HEK293 (cell line): ENCODE results near the gene BMAL1.

Experiments
- CTCF ChIP-seq: fragments of 450-650 bp; formaldehyde crosslinking; IDR thresholded peaks from 2 replicates; pipeline ENCODE4 v1.5.1; 2016; ENCODE audit warnings: missing biosample characterization, missing genetic modification characterization
- IKZF3 ChIP-seq: fragments of 450-650 bp; IDR thresholded peaks from 2 replicates; pipeline ENCODE4 v1.5.0; 2018; ENCODE audit warnings: missing biosample characterization, mild to moderate bottlenecking, missing genetic modification characterization, moderate library complexity
- ZNF10 ChIP-seq: fragments of 450-650 bp; formaldehyde crosslinking; IDR thresholded peaks from 2 replicates; pipeline ENCODE4 v1.5.1; 2017; ENCODE audit warnings: missing biosample characterization, missing genetic modification characterization
- ZNF184 ChIP-seq: fragments of 450-650 bp; IDR thresholded peaks from 2 replicates; pipeline ENCODE4 v1.5.1; 2018; ENCODE audit warnings: missing biosample characterization, mild to moderate bottlenecking, missing genetic modification characterization
- ZNF274 ChIP-seq, 2 experiments: fragments of 200-500 bp in 1 of 2; fragments of 450-650 bp in 1 of 2; sonication (Bioruptor generic) in 1 of 2; formaldehyde crosslinking in 1 of 2; IDR thresholded peaks; 2 replicates each; pipeline versions ENCODE4 v1.5.1 to v1.6.1; 2014 to 2016; ENCODE audit warnings: borderline replicate concordance in 1 of 2, inconsistent platforms in 1 of 2, low read length in 1 of 2, missing biosample characterization in 1 of 2, missing genetic modification characterization in 1 of 2
- ZNF561 ChIP-seq: fragments of 450-650 bp; IDR thresholded peaks from 2 replicates; pipeline ENCODE4 v1.5.1; 2018; ENCODE audit warnings: missing biosample characterization, missing genetic modification characterization, borderline replicate concordance

DNA sequence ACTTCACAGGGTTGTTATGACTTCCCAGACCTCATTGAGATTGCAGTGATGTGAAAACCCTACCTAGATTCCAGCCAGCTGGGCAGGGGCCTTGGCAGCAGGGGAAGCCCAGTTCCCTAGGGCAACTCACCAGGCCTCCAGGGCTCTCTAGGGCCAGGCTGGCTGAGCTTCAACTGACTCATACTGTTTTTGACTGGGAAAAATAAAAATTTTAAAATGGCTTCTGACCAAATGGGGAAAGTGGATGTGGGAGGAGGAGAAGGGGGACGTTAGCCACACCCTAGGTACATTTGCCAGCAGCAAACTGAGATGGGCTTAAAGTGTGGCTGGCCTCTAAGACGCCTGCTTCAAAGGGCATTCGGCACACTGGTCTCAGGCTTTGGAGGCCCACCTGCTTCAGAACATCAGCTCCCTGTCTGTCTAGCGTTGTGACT, 39.0 kb downstream of the BMAL1 start:
- TF ChIP-seq CTCF (no peak), ZNF184 (tag by site-specific recombination) (no peak), ZNF561 (tag by site-specific recombination) (no peak), ZNF10 (tag by site-specific recombination) (no peak), ZNF274 (IDR thresholded peaks at IDR 0.05; ENCODE audit: low read length) (no peak), ZNF274 (tag by site-specific recombination; IDR thresholded peaks at IDR 0.05; ENCODE audit: borderline replicate concordance) (no peak), IKZF3 (tag by site-specific recombination) (no peak)
